Upper lobe of left lung (tissue), 6 donors: ENCODE results near the gene ZNG1B. TPM values are rescaled to one million over a fixed set of nuclear protein-coding genes. Genes with fewer than 3 reads are reported as not detected.

ENCODE experiments used
- total RNA-seq, 6 donors: library from RNA; depleted of rRNA in 4 of 6; stranded (reverse); fragments of >200 nt in 4 of 6; gene quantifications; one replicate each; pipeline versions ENCODE4 v1.1.0 to v1.2.1, GENCODE V29; 2016 to 2021
- donor health status: DM: no; HTN: no; CAD: no; lungs with moderate emphysema.
- donor health status: DM: no; HTN: yes; CAD: no; lungs with severe emphysema.

Gene ZNG1B
- total RNA-seq, 6 donors from 2014 or later = 14.1 to 46.1 (median 34.1) TPM

Other genes starting within 250 kb of the ZNG1B start
- gene PAX8, start 158.8 kb upstream of the ZNG1B start, total RNA-seq = 1 to 10 TPM; 1.5 to 3.6 (median 2.0) TPM
- 1 to 10 TPM in 2 of 6 donors, under 1 TPM in 4; 0.22 to 1.6 (median 0.70) TPM for gene FOXD4L1, start 61.0 kb downstream of the ZNG1B start, total RNA-seq
- 10 to 100 TPM; 16.3 to 61.8 (median 23.0) TPM for gene RABL2A, start 189.6 kb downstream of the ZNG1B start, total RNA-seq